ENCODE data around the gene TMED3.

Gene TMED3

DNA sequence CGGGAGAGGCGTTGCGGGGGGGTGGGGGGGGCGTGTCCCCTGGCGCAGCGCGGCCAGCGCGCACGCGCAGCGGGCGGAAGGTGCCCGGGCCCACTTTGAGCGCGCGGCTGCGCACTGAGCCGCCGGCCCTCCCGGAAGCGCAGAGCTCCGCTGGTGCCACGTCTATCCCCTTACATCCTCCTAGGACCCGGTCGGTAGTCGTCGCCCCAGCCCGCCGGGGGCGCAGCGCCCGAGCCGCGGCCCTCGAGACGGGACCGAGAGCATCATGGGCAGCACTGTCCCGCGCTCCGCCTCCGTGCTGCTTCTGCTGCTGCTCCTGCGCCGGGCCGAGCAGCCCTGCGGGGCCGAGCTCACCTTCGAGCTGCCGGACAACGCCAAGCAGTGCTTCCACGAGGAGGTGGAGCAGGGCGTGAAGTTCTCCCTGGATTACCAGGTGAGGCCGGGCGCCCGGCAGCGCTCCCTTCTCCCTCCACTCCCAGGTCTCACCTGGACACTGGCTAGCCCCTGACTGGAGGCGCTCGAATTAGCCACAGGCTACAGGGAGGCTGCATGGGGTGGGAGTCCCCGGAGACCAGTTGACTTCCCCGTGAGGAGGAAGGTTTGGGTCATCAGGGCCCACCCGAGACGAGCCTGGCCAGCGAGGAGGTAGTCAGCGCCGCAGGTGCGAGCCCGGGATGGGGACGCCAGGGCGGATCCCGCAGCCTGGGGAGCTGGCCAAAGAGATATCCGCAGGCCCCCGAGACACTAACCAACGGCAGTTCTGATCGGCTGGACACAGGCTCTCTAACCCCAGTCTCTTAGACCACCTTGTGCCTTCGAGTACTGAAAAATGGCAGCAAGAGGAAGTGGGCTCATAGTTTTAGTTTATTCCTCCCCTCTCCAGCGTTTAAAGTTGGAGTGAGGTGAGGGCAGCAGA is at the start of gene TMED3:
TSS of gene TMED3 (plus strand) at position 128 of the 916 bp plus-strand sequence. CDS start at position 266, 138 bp downstream.
- peak; percentile 76 for DNase-seq

DNA sequence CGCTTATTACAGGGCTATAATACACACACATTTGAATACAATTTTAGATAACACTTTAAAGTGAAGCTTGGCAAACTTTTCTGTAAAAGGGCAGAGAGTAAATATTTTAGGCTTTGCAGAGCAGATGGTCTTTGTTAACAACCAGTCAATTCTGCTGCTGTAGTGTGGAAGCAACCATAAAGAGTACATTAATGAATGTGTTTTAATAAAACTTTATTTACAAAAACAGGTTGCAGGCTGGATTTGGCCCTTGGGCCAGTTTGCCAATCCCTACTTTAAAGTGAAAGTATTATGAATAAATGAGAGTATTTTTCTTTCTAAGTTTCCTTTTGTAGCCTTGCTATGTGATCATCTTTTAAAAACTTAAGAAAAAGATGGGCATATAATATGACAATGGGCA is 49.1 kb upstream of the TMED3 start:
- no peak for DNase-seq

DNA sequence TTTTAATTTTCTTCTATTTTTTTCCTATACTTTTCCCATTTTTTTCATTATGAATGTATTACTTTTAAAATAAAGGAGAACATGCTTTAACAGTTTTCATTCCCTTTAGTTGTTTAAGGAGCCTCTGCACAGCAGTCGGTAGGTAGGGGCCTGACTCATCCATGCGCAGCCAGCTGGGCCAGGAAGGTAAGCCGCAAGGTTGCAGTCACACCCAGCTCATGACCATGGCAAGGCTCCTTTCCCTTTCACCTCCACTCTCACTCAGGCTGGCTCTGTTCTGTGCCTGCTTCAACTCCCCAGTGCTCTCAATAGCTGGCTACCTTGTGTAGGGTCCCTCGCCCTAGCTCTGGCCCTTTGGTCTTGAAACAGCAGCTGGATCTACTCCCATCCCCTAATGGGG is 45.7 kb upstream of the TMED3 start:
- DNase-seq = no peak

DNA sequence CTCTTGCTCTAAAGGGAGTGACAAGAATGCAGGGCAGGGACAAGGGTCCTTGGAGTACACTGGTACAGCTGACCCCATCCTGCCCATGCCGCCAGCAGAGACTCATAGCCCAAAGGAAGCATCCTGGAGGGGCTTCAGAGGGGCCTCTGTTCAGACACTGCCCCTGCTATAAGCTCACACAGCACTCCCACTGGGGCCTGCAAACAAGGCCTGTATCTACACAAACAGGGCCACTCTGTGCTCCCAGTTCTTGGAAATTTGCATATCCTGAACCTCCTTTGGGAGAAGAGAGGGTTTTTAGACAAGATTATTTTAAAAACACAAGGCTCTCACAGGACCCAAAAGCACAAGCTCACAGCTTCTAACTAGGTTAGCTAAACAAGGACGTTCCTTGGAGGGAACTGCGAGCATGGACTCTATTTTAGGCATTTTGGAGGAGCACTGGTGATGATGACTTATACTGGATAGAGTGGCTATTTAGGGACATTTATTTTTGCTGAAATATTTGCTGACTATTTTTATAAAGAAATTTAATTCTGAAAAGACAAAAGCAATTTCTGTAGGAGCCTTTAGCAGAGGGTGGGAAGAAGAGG is 44.8 kb upstream of the TMED3 start:
- DNase-seq = no peak

DNA sequence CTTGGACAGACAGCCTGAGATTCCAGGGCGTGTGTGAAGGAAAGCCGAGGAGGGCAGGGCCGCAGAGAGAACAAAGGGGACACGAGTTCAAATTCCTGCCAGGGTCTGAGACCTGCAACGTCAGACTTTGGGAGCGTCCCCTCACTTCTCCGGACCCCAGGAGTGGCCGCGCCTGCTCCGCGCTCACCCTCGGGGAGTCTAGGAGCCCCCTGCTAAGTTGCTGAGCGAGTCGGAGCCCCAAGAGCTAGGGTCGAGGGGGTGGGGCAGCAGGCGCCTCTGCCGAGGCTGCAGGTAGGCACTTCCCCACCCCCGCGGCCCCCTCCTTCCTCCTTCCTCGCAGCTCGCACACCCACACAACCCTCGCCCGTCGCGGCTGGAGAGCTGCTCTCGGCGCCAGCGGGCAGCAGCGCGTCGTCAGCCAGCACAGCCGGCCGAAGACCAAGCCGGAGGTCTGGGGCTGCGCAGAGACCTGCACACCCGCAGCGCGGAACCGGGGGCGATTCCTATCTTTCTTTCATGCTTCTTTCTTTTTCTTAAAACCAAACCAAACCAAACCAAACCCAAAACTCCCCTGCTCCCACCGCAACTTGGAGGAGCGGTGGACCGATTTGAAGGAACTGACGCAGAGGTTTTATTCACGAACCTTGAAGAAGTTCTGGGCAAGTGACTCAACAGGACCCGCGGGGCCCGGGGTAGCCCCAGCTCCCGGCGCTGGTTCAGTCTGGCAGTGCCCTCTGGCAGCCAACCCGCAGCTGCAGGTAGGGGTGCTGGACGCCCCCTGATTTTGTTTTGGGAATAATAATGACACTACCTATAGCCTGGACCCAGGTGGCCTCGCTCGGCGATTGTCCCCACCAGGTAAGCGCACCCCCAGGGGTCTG is 28.3 kb upstream of the TMED3 start, which contains the start of gene ANKRD34C:
TSS of gene ANKRD34C (plus strand) at position 352 of the 881 bp plus-strand sequence. CDS start 10,563 bp downstream, outside the sequence.
- DNase-seq = no peak

DNA sequence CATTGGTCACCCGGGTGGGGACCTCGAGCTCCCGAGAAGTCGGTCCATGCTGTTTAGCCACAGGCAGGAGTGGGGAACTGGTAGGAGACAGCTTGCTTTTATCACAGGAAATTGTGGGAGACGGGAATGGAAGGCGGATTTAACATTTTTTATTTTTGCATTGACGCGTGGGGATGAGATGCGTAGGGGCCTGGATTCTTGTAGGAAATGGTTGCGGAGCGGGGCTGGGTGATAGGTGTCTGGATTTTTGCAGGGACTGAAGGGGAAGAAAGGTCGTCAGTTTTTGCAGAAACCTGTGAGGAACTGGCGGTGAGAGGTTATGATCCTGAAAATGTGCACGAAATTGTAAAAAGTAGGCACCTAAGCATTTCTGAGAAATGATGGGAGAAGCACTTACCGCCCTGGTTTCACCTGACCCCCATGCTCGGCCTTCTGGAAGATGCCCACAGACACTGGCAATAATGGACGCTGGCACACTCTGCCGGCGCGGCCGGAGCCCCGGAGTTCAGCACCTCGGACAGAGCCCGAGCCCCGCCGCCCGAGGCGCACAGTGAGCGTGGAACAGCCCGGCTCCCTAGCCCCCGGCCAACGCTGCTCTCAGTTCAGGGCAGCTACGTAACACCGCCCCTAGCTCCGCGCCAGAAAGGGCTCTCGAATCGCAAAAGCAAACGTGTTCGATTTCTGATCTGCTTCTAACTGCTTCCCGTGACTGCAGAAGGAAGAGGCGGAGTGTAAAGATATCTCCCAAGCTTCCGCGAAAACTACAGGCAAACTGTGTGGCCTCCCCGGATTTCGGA is 27.5 kb upstream of the TMED3 start:
- DNase-seq = no peak

DNA sequence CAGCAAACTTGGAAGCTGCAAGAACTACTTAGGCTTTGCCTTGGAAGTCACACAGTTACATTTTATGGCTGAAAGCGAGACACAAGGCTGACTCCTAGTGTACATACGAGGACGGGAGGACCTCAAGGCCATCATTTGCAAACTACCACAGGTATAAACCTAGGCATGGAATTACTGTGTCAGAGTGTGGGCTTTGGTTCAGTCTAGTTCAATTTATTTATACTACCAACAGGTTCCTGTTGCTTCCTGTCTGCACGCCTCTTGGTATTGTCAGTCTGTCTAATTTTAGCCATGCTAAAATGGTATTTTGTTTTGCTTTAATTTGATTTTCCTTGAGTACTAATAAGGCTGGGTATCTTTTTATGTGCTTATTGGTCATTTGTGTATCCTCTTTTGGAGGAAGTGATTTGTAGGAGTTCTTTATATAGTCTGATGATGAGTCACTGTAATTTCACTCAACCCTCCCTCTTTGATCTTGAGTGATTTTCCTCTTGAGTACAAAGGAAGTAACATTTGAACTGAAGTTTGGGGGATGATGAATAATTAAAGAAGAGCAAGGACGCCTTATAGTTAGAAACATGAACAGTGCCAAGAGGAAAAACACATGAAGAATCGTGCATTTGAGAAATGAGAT is 20.2 kb upstream of the TMED3 start:
- DNase-seq = no peak

DNA sequence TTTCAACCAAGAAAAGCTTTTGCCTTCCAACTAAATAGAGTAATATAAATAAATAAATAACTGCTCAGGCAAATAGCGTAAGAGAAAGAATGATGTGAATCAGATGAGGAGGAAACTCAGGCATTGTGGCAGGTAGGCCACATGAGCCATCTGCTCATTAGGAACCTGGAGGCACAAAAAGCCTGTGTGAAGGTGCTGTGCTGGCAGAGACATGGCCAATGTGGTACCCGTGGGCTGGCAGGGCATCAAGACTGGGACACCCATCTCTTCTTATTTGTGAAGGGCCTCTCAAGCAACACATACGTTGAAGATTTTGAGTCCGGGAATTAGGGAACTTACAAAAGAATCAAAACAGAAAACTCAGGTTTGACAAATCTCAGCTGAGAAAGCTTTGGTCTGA is 18.9 kb upstream of the TMED3 start:
- no peak for DNase-seq

DNA sequence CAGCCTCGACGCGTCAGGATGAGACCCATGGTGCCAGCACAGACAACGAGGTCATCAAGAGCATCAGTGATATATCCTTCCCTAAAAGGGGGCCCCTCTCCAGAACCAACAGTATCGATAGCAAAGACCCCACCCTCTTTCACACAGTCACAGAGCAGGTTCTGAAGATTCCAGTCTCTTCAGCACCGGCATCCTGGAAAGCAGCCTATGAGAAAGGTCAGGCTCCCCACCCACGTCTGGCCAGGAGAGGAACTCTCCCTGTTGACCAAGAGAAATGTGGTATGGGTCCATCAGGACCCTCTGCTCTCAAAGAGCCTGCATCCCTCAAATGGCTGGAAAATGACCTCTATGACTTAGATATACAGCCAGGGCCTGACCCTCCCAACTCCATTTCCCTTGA is 16.8 kb upstream of the TMED3 start:
- DNase-seq = no peak

DNA sequence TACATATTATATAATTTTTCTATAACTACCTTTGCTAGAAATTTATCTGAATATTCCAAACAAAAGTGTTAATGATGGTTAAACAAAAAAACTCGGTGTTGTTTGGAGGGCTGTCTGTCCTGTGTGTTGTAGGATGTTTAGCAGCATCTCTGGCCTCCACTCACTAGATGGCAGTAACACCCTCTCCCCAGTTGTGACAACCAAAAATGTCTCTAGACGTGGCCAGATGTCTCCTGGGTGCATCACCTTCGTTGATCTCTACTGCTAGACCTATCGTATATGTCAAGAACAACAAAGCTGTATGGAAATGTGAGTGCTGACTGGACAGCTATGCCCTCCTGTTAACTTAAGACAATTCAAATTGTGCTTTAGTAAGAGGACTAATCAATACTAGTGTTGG is 14.3 kb upstream of the TMED3 start:
- DNase-seq = no peak

DNA sequence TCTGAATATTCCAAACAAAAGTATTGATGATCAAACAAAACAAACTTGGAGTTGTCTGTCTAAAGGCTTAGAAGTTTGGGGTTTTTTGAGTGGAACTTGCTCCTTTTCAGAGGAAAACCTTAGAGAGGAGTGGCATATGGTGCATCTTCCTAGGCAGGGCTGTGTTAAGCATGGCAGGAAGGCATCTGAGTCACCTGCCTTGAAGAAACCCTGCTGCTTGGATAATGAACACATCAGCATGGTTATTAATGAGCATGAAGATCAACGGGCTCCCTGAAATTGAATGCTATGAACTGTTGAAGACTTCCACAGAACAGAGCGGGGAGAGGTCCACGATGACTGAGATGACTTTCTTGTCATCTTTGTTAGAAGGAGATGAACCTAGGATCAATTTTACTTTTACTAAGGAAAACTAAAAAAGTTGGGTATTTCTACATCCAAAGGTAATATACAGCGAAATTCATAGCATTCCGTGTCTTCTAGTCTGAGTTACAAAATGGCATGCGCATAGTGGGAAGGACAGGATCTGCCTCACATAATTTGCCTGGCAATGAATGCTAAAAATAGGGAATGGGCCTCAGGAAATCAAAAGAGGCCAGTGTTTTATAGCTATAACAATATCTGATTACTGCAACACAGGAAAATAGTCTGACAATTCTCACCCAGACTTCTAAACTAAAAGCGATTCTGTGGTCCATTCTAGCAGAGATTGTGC is 11.6 kb upstream of the TMED3 start:
- DNase-seq = no peak

DNA sequence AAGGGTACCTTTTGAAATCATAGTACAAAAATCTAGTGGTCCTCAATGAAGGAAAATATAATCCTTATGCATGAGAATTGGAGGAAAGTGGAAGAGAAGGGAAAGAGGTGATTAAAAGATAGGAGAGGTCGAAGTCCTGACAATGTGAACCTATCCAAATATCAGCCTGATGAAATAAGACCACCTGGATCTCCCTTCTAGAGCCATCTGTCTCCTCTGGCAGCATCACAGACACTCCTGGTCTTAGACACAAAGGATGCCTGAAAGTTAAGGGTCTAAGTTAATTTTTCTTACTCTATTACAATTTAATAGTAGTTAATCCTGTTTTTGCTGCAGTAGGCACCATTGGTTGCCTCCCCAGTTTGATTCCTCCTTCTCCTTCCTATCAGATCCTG is 11.1 kb upstream of the TMED3 start:
- no peak for DNase-seq

DNA sequence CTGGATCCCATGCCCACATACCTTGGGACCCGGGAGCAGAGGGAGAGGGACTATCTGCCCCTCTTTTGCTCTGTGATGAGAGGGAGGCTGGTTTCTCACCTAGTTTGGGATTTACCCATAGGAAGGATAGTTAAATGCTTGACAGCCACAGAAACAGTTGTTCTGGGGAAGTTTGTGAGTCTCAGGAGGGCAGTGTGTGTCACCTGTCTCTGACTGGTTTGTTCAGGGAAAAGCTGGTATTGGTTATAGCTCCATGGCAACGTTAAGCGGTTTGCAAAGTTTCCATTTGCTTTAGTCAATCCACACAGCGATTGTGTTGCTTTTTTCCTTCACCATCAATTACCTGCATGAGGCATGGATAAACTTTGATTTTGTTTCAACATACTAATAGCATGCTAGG is 3.7 kb upstream of the TMED3 start:
- DNase-seq = no peak

DNA sequence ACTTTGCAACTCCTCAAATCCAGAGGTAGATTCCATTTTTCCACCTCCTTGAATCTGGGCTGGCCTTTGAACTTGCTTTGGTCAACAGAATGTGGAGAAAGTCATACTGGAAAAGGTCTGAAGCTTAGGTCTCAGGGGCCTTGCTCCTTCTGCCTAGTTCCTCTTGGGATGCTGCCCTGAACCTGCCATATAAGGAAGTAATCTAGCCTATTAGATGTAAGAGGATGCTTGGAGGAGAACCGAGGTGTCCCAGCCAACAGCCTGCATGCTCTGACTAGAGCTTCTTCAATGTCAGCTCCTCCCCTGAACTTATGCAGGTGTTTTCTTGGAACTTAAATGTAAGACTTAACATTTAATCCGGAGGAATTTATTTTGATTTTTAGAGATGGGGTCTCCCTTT is 2.0 kb upstream of the TMED3 start:
- DNase-seq = no peak

DNA sequence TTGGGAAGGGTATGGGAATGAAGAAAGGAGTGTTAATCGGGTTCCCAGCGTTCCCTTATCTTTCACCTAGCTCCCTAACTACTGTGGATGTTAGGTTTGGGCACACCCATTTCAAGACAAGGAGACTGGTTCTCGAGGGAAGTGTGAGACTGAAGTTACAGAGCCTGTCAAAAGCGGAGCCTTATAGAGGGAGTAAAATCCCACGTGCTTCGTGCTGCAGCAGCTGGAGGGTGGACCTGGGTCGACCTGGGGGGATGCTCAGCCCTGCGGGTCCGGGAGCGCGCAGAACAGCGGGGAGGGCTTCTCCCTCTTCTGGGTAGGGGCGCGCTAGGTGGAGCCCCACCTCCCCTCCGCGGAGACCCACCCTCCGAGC is 314 bp upstream of the TMED3 start:
- DNase-seq = no peak

DNA sequence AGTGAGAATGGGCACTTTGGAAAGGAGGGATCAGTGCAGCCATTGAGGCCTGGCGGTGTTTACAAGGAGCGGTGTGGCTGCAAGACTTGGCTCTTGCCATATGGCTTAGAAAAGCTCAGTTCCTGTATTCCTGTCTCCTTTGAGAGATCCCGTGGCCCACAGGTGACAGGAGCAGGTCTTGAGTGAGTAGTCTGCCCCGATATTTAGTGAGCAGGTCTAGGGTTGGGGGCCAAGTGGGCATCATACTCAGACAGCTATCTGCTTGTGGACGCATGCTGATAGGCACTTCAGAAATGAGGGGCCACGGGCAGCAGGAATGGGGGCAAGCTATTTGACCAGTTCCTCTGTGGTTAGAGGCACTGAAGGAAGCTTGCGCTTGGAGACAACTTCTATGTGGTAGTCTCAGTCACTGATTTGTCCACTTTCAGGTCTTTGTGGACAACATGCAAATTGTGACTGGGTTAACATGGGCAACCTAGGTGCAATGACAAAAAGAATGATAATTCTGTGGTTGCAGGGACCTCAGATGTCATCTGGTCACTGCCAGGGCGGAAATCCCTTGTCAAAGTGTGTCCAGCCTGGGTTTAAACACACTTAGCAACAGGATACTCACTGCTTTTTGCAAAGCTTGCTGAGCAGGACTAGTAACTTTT is 1.1 kb downstream of the TMED3 start:
- no peak for DNase-seq

DNA sequence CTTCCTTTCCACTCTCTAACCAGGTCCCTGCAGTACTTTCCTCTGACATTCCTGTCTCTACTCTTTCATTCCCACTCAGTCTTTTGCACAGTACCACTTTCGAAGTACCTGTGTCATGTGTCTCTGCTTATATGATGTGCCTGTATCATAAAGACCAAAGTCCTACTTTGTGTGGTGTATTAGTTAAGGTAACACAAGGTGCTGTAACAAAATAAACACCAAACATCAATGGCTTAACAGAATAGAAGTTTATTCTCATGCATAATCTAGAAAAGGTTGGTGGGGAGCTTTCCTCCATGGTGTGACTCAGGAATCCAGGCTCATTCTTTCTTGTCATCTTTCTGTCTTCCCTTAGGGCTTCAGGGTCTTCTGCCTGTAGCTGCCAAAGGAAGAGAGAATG is 3.3 kb downstream of the TMED3 start:
- DNase-seq = no peak

DNA sequence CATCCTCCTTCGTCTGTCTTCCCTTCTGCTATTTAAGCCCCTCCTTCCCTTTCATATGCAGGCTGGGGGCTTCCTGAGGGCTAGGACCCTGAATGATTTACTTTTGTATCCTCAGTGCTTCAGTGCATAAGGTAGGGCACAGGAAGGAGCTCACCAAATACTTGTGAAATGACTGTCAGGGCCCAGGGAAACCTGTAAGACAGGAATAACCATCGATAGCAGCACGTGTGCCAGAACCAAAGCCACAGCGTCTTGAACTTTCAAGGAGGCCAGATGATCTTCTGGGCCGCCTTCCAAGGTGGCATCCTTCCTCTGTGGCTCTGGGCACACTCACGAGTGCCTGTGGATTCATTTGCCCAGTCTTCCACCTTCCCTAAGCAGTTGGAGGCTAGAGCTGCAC is 3.9 kb downstream of the TMED3 start:
- no peak for DNase-seq

DNA sequence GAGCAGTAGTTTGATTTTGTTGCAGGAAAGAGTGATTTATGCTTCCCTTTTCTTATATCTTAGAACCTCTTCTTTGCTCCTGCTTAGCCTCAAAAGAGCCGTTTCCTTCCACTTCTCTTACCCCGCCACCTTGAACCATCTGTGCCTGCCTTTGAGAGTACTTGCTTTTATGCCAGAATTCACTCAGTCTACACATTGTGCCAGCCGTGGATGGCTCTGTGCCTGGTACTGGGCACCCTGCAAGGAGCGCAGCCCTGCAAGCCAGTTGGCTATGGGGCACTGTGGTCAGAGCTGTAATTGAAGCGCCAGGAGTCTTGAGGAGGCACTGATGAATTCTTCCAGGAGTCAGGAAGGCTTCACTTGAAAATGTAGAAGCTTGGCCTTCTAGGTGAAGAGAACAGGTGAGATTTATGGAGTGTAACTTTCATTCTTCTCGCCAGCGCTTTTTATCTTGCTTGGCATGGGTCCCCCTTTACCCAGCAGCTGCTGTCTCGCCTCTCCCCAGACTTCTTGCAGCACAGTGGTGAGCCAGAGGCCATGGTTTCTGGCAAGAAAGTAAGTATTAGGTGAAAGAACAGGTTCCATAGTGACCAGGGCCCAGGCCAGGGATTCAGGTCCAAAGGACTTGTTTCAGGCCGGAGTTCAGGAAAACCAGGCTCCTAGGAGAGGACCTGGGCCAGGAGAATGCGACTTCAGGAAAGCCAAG is 4.9 kb downstream of the TMED3 start:
- DNase-seq = no peak

DNA sequence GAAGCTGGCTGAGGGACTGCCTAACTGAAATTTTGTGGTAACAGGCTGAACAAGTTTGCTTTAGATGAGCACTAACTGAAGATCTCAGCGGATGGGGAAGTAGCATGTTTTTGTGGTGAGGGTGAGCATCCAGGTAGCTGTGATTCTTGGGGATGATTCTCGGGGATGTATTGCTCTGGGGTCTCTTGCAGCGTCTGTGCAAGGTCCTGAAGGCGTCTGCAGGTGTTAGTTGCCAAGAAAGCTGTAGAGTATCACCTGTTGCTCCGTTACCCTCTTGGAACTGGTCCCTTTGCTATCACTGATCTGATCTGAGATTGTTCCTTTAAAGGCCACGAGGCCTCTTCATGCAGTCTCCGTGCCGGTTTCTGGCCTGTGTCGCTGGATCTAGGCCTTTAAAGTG is 6.0 kb downstream of the TMED3 start:
- no peak for DNase-seq

Data from NCI-H226 (cell line).